A549 treated with AZD9567 at 1 μM for 4 hours (cell line): ENCODE data around the gene TSGA10IP. TPM values are rescaled to one million over a fixed set of nuclear protein-coding genes. Genes with fewer than 3 reads are reported as not detected.

Experiments used
- total RNA-seq: library from RNA; stranded (reverse); fragments of 200-300 nt; extraction: Qiagen RNA extraction; gene quantifications from 5 replicates; pipeline ENCODE4 v1.2.3, GENCODE V29; 2022; ENCODE audit not compliant: insufficient read depth

Gene TSGA10IP
- total RNA-seq = 0.25 TPM in 1 of 5 replicates, not detected in the others

GRCh38 chr11:65945430-65945911 lies at the start of gene TSGA10IP:
TSS of gene TSGA10IP (plus strand) at chr11:65945480. CDS start at chr11:65945676, 196 bp downstream.

GRCh38 chr11:65900125-65900898 lies 45.0 kb upstream of the TSGA10IP start, which contains the start of gene FOSL1:
TSS of gene FOSL1 (minus strand) at chr11:65900388. CDS start at chr11:65900339, 49 bp downstream.

GRCh38 chr11:65918211-65919140 lies 26.8 kb upstream of the TSGA10IP start, which contains the start of gene C11orf68:
TSS of gene C11orf68 (minus strand) at chr11:65919062. CDS start at chr11:65919031, 31 bp downstream.

DNA sequence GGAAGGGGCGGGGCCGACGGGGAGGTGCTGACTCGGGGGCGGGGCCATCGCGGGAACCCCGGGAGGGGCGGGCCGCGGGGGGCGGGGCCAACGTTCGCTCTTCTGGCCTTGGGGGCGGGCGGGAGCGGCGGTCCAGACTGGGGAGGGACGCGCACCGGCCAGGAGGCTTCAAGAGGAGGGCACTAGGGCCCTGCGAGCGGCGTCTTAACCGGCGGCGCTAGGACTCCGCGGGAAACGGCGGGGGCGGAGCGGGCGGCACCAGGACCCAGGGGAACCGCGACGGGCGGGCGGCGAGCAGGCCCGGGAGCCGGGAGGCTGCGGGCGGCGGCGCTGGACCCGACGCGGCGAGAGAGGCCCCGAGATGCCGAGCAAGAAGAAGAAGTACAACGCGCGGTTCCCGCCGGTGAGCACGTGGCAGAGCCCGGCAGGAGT lies 26.1 kb upstream of the TSGA10IP start, which contains the start of gene DRAP1:
Gene DRAP1, plus strand, starts transcription at position 286 of the 432 bp plus-strand sequence. Its CDS starts 76 bp downstream, at position 362.

DNA sequence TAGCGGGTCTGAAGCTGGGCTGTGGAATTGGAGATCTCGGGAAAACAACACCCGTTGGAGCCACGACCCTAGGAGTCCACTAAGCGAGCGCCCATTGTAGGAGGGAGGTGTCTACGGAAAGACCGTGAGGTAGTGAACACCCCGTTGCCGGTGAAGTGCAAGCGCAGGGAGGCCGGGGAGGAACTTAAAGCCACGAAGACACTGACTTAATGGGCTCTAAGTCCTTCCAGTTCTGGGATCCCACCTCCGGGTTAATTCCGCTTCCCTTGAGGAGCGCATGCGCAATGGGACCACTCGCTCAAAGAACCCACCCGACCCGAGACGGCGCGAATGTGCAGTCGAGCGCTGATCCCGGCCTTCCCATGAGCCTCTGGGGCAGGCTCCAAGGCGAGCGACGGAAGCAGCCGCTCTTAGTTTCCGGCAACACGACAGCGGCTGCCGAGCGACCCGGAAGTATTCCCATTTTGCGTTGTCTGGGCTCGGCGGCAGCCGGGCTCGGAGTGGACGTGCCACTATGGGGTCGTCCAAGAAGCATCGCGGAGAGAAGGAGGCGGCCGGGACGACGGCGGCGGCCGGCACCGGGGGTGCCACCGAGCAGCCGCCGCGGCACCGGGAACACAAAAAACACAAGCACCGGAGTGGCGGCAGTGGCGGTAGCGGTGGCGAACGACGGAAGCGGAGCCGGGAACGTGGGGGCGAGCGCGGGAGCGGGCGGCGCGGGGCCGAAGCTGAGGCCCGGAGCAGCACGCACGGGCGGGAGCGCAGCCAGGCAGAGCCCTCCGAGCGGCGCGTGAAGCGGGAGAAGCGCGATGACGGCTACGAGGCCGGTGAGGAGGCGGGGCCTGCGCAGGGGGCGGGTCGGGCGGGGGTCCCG lies 16.2 kb downstream of the TSGA10IP start, which contains the start of gene SART1:
Gene SART1, plus strand, starts transcription at position 468 of the 874 bp plus-strand sequence. Its CDS starts 47 bp downstream, at position 515.

GRCh38 chr11:66001942-66002647 lies 56.8 kb downstream of the TSGA10IP start, which contains the start of the genes BANF1 and EIF1AD:
TSS of gene BANF1 (plus strand) at chr11:66002503. CDS start at chr11:66003251, 748 bp downstream.
TSS of gene EIF1AD (minus strand) at chr11:66002157. CDS start at chr11:66000389, 1,768 bp downstream.

Other genes with a start within 250 kb of the TSGA10IP start
- gene KAT5, start 233.2 kb upstream of the TSGA10IP start, total RNA-seq = 31.3 to 46.9 TPM (median 45.7 TPM) in 5 replicates
- 26.8 to 55.4 TPM (median 52.8 TPM) in 5 replicates for gene RNASEH2C, start 224.7 kb upstream of the TSGA10IP start, total RNA-seq
- gene AP5B1, start 164.5 kb upstream of the TSGA10IP start, total RNA-seq = 6.6 to 12.9 TPM (median 11.5 TPM) in 5 replicates
- 0.05 to 0.09 TPM (median 0.09 TPM) in 4 of 5 replicates, not detected in the other for gene OVOL1, start 158.4 kb upstream of the TSGA10IP start, total RNA-seq
- 0.08 to 0.10 TPM (median 0.10 TPM) in 3 of 5 replicates, not detected in the others for gene SNX32, start 111.5 kb upstream of the TSGA10IP start, total RNA-seq
- gene CFL1, start 87.3 kb upstream of the TSGA10IP start, total RNA-seq = 2,195 to 2,429 TPM (median 2,317 TPM) in 5 replicates
- 18.2 to 33.2 TPM (median 29.7 TPM) in 5 replicates for gene MUS81, start 85.0 kb upstream of the TSGA10IP start, total RNA-seq
- gene EFEMP2, start 72.7 kb upstream of the TSGA10IP start, total RNA-seq = 0.54 to 1.7 TPM (median 1.3 TPM) in 4 of 5 replicates, not detected in the other
- gene CTSW, start 65.6 kb upstream of the TSGA10IP start, total RNA-seq = 0.09 TPM in 3 of 5 replicates, not detected in the others
- gene FIBP, start 57.0 kb upstream of the TSGA10IP start, total RNA-seq = 84.8 to 112 TPM (median 86.9 TPM) in 5 replicates
- 28.3 to 53.4 TPM (median 46.1 TPM) in 5 replicates for gene CCDC85B, start 54.8 kb upstream of the TSGA10IP start, total RNA-seq
- gene FOSL1, start 45.1 kb upstream of the TSGA10IP start, total RNA-seq = 119 to 205 TPM (median 139 TPM) in 5 replicates
- 34.9 to 51.5 TPM (median 45.0 TPM) in 5 replicates for gene C11orf68, start 26.4 kb upstream of the TSGA10IP start, total RNA-seq
- gene DRAP1, start 26.1 kb upstream of the TSGA10IP start, total RNA-seq = 129 to 249 TPM (median 206 TPM) in 5 replicates
- 45.1 to 62.7 TPM (median 60.4 TPM) in 5 replicates for gene SART1, start 16.3 kb downstream of the TSGA10IP start, total RNA-seq
- gene EIF1AD, start 56.7 kb downstream of the TSGA10IP start, total RNA-seq = 38.4 to 48.6 TPM (median 42.4 TPM) in 5 replicates
- 271 to 480 TPM (median 473 TPM) in 5 replicates for gene BANF1, start 57.0 kb downstream of the TSGA10IP start, total RNA-seq
- not detected in 5 replicates for gene CST6, start 66.5 kb downstream of the TSGA10IP start, total RNA-seq
- gene CATSPER1, start 81.0 kb downstream of the TSGA10IP start, total RNA-seq = 0.71 to 1.2 TPM (median 1.1 TPM) in 4 of 5 replicates, not detected in the other
- gene GAL3ST3, start 103.7 kb downstream of the TSGA10IP start, total RNA-seq = not detected in 5 replicates
- gene SF3B2, start 106.9 kb downstream of the TSGA10IP start, total RNA-seq = 161 to 190 TPM (median 171 TPM) in 5 replicates
- gene PACS1, start 124.8 kb downstream of the TSGA10IP start, total RNA-seq = 61.1 to 87.1 TPM (median 78.1 TPM) in 5 replicates